Measurements from ENCODE around the gene ATP1A2.
"Not testable (repeated sequence)": the region's sequence is repeated elsewhere in the genome, so short reads cannot be mapped to it uniquely, and the experiment has no call there.

ATP1A2 gene

GRCh38 chr1:160126342-160126741 lies 10.8 kb downstream of the ATP1A2 start:
- DNase-seq: not testable (repeated sequence)

GRCh38 chr1:160127381-160127780 lies 11.8 kb downstream of the ATP1A2 start:
- no peak for DNase-seq

- no peak for DNase-seq
These were observed 12.4 kb downstream of the ATP1A2 start for GRCh38 chr1:160127865-160128523.

- no peak for DNase-seq
These were observed 13.1 kb downstream of the ATP1A2 start for GRCh38 chr1:160128636-160129035.

GRCh38 chr1:160129046-160129445 lies 13.5 kb downstream of the ATP1A2 start:
- DNase-seq: no peak

GRCh38 chr1:160129558-160129957 lies 14.0 kb downstream of the ATP1A2 start:
- DNase-seq: no peak

- DNase-seq: no peak
These were observed 14.4 kb downstream of the ATP1A2 start for GRCh38 chr1:160129966-160130365.

- no peak for DNase-seq
These were observed 14.9 kb downstream of the ATP1A2 start for GRCh38 chr1:160130486-160130885.

GRCh38 chr1:160130939-160131338 lies 15.4 kb downstream of the ATP1A2 start:
- no peak for DNase-seq

- no peak for DNase-seq
These were observed 16.4 kb downstream of the ATP1A2 start for GRCh38 chr1:160131803-160132565.

- DNase-seq: no peak
These were observed 18.6 kb downstream of the ATP1A2 start for GRCh38 chr1:160133990-160134770.

GRCh38 chr1:160134791-160135572 lies 19.4 kb downstream of the ATP1A2 start:
- DNase-seq: no peak

GRCh38 chr1:160136121-160136925 lies 20.8 kb downstream of the ATP1A2 start:
- DNase-seq: no peak

- DNase-seq: no peak
These were observed 21.3 kb downstream of the ATP1A2 start for GRCh38 chr1:160136926-160137200.

- DNase-seq: no peak
These were observed 21.8 kb downstream of the ATP1A2 start for GRCh38 chr1:160137216-160137862.

GRCh38 chr1:160139840-160140239 lies 24.3 kb downstream of the ATP1A2 start:
- no peak for DNase-seq

GRCh38 chr1:160143695-160144094 lies 28.1 kb downstream of the ATP1A2 start:
- no peak for DNase-seq

- no peak for DNase-seq
These were observed 29.4 kb downstream of the ATP1A2 start for GRCh38 chr1:160144921-160145320.

GRCh38 chr1:160146107-160146506 lies 30.5 kb downstream of the ATP1A2 start:
- DNase-seq: no peak

- DNase-seq: no peak
These were observed 32.6 kb downstream of the ATP1A2 start for GRCh38 chr1:160148121-160148520.

- no peak for DNase-seq
These were observed 33.7 kb downstream of the ATP1A2 start for GRCh38 chr1:160149233-160149632.

- DNase-seq: no peak
These were observed 34.2 kb downstream of the ATP1A2 start for GRCh38 chr1:160149716-160150115.

All from NCI-H1105 (cell line).